HepG2 (cell line): ENCODE results near the gene RUSF1. TPM values are rescaled to one million over a fixed set of nuclear protein-coding genes. Genes with fewer than 3 reads are reported as not detected.
A peak's percentile ranks its signal among the peaks of the same experiment; 100 is the strongest.

Source experiments
- BRF2 ChIP-seq: sonication (generic); formaldehyde crosslinking; IDR thresholded peaks from 2 replicates; pipeline ENCODE4 v1.8.1; 2022; ENCODE audit warnings: mild to moderate bottlenecking, missing genetic modification reagents
- CENPX ChIP-seq: sonication (generic); formaldehyde crosslinking; IDR thresholded peaks from 2 replicates; pipeline ENCODE4 v1.9.0; 2021; ENCODE audit warnings: mild to moderate bottlenecking, missing genetic modification reagents, moderate library complexity
- CREB1 ChIP-seq, 2 experiments: fragments of 450-650 bp in 1 of 2; IDR thresholded peaks; 2 replicates each; pipeline ENCODE4 v1.6.1; 2016 to 2017; ENCODE audit warnings: control low read depth in 1 of 2, mild to moderate bottlenecking in 1 of 2, missing compliant biosample characterization in 1 of 2, missing genetic modification characterization in 1 of 2
- HMG20B ChIP-seq: conservative IDR thresholded peaks from 2 replicates; pipeline ENCODE4 v1.6.1; 2016; ENCODE audit warnings: missing genetic modification reagents, missing compliant biosample characterization
- KLF15 ChIP-seq: sonication (generic); formaldehyde crosslinking; IDR thresholded peaks from 2 replicates; pipeline ENCODE4 v1.8.1; 2023; ENCODE audit warnings: borderline replicate concordance, mild to moderate bottlenecking, inconsistent platforms, missing genetic modification reagents, mixed read lengths
- LCORL ChIP-seq, 2 experiments: fragments of 450-650 bp in 1 of 2; sonication (generic) in 1 of 2; formaldehyde crosslinking in 1 of 2; IDR thresholded peaks; 2 replicates each; pipeline versions ENCODE4 v1.5.0 to v1.6.1; 2017 to 2020; ENCODE audit warnings: antibody characterized with exemption in 1 of 2, missing genetic modification reagents in 1 of 2
- MXD1 ChIP-seq: sonication (generic); formaldehyde crosslinking; IDR thresholded peaks from 2 replicates; pipeline ENCODE4 v1.4.0; 2020; ENCODE audit warnings: mild to moderate bottlenecking, missing genetic modification reagents
- MXI1 ChIP-seq: IDR thresholded peaks from 3 replicates; pipeline ENCODE4 v1.6.1; 2012; ENCODE audit warnings: low read depth, low read length, inconsistent platforms, borderline replicate concordance
- NFYC ChIP-seq: IDR thresholded peaks from 2 replicates; pipeline ENCODE4 v1.6.1; 2016; ENCODE audit warnings: missing genetic modification reagents, missing compliant biosample characterization
- RARA ChIP-seq: IDR thresholded peaks from 2 replicates; pipeline ENCODE4 v1.6.1; 2016; ENCODE audit warnings: missing genetic modification reagents, missing compliant biosample characterization
- RFXAP ChIP-seq: sonication (generic); formaldehyde crosslinking; IDR thresholded peaks from 2 replicates; pipeline ENCODE4 v1.4.0; 2020; ENCODE audit warnings: missing genetic modification reagents, borderline replicate concordance
- SMAD3 ChIP-seq: sonication (generic); formaldehyde crosslinking; IDR thresholded peaks from 2 replicates; pipeline ENCODE4 v1.4.0; 2020; ENCODE audit warnings: missing genetic modification reagents
- SP1 ChIP-seq, 2 experiments: fragments of 450-650 bp in 1 of 2; sonication (generic) in 1 of 2; formaldehyde crosslinking in 1 of 2; IDR thresholded peaks; 2 replicates each; pipeline versions ENCODE4 v1.4.0 to v1.6.1; 2016 to 2020; ENCODE audit warnings: missing genetic modification reagents in 1 of 2
- TEAD3 ChIP-seq: optimal IDR thresholded peaks from 2 replicates; pipeline ENCODE3; 2016; ENCODE audit warnings: borderline replicate concordance
- ZNF274 ChIP-seq: sonication (generic); formaldehyde crosslinking; IDR thresholded peaks from 2 replicates; pipeline ENCODE4 v1.5.1; 2020; ENCODE audit warnings: mild to moderate bottlenecking, missing genetic modification reagents
- ZNF30 ChIP-seq: sonication (generic); formaldehyde crosslinking; IDR thresholded peaks from 2 replicates; pipeline ENCODE4 v1.5.0; 2020; ENCODE audit warnings: mild to moderate bottlenecking, missing genetic modification reagents
- ZNF747 ChIP-seq: sonication (generic); formaldehyde crosslinking; IDR thresholded peaks from 2 replicates; pipeline ENCODE4 v1.8.1; 2023; ENCODE audit warnings: missing genetic modification reagents, mild to moderate bottlenecking, borderline replicate concordance
- ZNF761 ChIP-seq: sonication (generic); formaldehyde crosslinking; conservative IDR thresholded peaks from 2 replicates; pipeline ENCODE4 v1.4.0; 2020; ENCODE audit warnings: mild to moderate bottlenecking, missing genetic modification reagents
- ZNF883 ChIP-seq: sonication (generic); formaldehyde crosslinking; IDR thresholded peaks from 2 replicates; pipeline ENCODE4 v1.5.1; 2020; ENCODE audit warnings: mild to moderate bottlenecking, missing genetic modification reagents; ENCODE audit errors: not compliant biosample characterization
- polyA plus RNA-seq, 8 experiments: library from polyadenylated mRNA; depleted of rRNA in 3 of 8; stranded (reverse) in 7 of 8; unstranded in 1 of 8; fragments of >200 nt; fragmentation: Illumina TruSeq in 4 of 8; extraction: Trizol in 4 of 8; gene quantifications; 2 replicates each; pipeline versions ENCODE4 v1.2.1 to v1.2.3, GENCODE V29; 2011 to 2016; ENCODE audit warnings: low read depth in 4 of 8, missing spikeins in 1 of 8, mixed read lengths in 1 of 8; ENCODE audit not compliant: insufficient read depth in 1 of 8
- total RNA-seq, 5 experiments: library from RNA; depleted of rRNA; stranded (reverse); fragments of >200 nt; fragmentation: Illumina TruSeq; extraction: Trizol; gene quantifications; 2 replicates each; pipeline ENCODE4 v1.2.3, GENCODE V29; 2016; ENCODE audit warnings: low read depth in 1 of 5
- TF ChIP-seq, protein P1 (sequence below): conservative IDR thresholded peaks from 2 replicates; pipeline ENCODE4 v1.6.1; 2018; ENCODE audit warnings: missing genetic modification reagents
- TF ChIP-seq, protein P2 (sequence below): sonication (generic); formaldehyde crosslinking; IDR thresholded peaks from 2 replicates; pipeline ENCODE4 v1.5.1; 2020; ENCODE audit warnings: missing genetic modification reagents, mild to moderate bottlenecking, borderline replicate concordance
- TF ChIP-seq, protein P3 (sequence below): IDR thresholded peaks from 2 replicates; pipeline ENCODE4 v1.6.1; 2012; ENCODE audit warnings: inconsistent platforms
- TF ChIP-seq, protein P4 (sequence below), 2 experiments: fragments of 450-650 bp in 1 of 2; sonication (generic) in 1 of 2; formaldehyde crosslinking; IDR thresholded peaks; 2 replicates each; pipeline versions ENCODE4 v1.5.0 to v1.8.0; 2020 to 2022; ENCODE audit warnings: mild to moderate bottlenecking in 1 of 2, missing genetic modification reagents in 1 of 2

Gene RUSF1
- total and polyA plus RNA-seq, 2 of the 13 experiments (the other 11 are each of a cell fraction or from before 2014, with no cell fraction given), result 40.8 to 50.2 TPM

DNA sequence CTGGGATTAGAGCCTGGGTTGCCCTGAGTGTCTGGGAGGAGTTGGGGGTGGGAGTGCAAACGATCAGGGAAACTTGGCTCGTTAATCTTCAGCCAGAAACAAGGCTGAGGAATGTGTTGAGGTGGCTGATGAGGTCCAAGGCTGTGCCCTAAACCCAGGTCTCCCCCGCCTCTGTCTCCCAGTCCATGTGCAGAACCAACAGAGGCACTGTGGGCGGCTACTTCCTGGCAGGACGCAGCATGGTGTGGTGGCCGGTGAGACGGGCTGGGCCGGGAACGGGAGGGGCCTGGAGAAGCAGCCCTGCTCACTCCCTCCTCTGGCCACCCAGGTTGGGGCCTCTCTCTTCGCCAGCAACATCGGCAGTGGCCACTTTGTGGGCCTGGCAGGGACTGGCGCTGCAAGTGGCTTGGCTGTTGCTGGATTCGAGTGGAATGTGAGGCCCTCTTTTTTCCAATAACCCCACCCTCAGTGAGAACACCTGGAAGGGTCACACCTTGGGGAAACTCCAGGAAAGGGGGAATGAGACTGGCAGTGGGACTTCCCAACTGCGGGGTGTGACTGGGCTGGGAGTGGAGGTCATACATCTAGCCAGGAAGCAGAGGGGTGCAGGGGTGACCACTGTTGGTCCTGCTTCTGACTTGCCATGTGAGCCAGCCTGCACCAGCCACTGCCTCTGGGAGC is 23.6 kb downstream of the RUSF1 start (continued):
- TF ChIP-seq, protein P1, sequence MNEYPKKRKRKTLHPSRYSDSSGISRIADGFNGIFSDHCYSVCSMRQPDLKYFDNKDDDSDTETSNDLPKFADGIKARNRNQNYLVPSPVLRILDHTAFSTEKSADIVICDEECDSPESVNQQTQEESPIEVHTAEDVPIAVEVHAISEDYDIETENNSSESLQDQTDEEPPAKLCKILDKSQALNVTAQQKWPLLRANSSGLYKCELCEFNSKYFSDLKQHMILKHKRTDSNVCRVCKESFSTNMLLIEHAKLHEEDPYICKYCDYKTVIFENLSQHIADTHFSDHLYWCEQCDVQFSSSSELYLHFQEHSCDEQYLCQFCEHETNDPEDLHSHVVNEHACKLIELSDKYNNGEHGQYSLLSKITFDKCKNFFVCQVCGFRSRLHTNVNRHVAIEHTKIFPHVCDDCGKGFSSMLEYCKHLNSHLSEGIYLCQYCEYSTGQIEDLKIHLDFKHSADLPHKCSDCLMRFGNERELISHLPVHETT (CRISPR knock-in tag), result 0 out of 2 replicates have a peak, but pooled peaks have one; percentile 39
- TF ChIP-seq, protein P2, sequence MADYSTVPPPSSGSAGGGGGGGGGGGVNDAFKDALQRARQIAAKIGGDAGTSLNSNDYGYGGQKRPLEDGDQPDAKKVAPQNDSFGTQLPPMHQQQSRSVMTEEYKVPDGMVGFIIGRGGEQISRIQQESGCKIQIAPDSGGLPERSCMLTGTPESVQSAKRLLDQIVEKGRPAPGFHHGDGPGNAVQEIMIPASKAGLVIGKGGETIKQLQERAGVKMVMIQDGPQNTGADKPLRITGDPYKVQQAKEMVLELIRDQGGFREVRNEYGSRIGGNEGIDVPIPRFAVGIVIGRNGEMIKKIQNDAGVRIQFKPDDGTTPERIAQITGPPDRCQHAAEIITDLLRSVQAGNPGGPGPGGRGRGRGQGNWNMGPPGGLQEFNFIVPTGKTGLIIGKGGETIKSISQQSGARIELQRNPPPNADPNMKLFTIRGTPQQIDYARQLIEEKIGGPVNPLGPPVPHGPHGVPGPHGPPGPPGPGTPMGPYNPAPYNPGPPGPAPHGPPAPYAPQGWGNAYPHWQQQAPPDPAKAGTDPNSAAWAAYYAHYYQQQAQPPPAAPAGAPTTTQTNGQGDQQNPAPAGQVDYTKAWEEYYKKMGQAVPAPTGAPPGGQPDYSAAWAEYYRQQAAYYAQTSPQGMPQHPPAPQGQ, result no peak
- TF ChIP-seq RARA (CRISPR knock-in tag) (peak; percentile 65), CENPX (no peak), SP1 (IDR thresholded peaks at IDR 0.05) (no peak), SP1 (CRISPR knock-in tag; IDR thresholded peaks at IDR 0.05) (peak; percentile 68), MXD1 (CRISPR knock-in tag) (peak; percentile 72; the same call in 1 of the 2 replicates), CREB1 (IDR thresholded peaks at IDR 0.05) (no peak), CREB1 (CRISPR knock-in tag; IDR thresholded peaks at IDR 0.05) (no peak), NFYC (CRISPR knock-in tag) (0 out of 2 replicates have a peak, but pooled peaks have one; percentile 15), ZNF747 (CRISPR knock-in tag) (peak; percentile 18; the same call in 1 of the 2 replicates), HMG20B (CRISPR knock-in tag) (0 out of 2 replicates have a peak, but pooled peaks have one; percentile 45), ZNF30 (no peak), RFXAP (CRISPR knock-in tag) (peak; percentile 33; the same call in 1 of the 2 replicates), ZNF883 (CRISPR knock-in tag) (peak; percentile 8), ZNF274 (CRISPR knock-in tag) (peak; percentile 73), KLF15 (peak; percentile 60; the same call in 1 of the 2 replicates), TEAD3 (CRISPR knock-in tag) (peak; percentile 83), MXI1 (peak; percentile 81; the same call in 1 of the 3 replicates), SMAD3 (CRISPR knock-in tag) (no peak), LCORL (IDR thresholded peaks at IDR 0.05) (no peak), LCORL (CRISPR knock-in tag; IDR thresholded peaks at IDR 0.05) (no peak), BRF2 (peak; percentile 32; the same call in 1 of the 2 replicates), ZNF761 (CRISPR knock-in tag) (peak; percentile 65; the same call in 1 of the 2 replicates)
- TF ChIP-seq, protein P3, sequence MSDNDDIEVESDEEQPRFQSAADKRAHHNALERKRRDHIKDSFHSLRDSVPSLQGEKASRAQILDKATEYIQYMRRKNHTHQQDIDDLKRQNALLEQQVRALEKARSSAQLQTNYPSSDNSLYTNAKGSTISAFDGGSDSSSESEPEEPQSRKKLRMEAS, result peak; percentile 87
- TF ChIP-seq, protein P4, sequence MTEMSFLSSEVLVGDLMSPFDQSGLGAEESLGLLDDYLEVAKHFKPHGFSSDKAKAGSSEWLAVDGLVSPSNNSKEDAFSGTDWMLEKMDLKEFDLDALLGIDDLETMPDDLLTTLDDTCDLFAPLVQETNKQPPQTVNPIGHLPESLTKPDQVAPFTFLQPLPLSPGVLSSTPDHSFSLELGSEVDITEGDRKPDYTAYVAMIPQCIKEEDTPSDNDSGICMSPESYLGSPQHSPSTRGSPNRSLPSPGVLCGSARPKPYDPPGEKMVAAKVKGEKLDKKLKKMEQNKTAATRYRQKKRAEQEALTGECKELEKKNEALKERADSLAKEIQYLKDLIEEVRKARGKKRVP (CRISPR knock-in tag; IDR thresholded peaks at IDR 0.05), result no peak
